ENCODE data around the gene TCF20.

TCF20 gene

GRCh38 chr22:42265321-42265720 lies 5.1 kb downstream of the TCF20 start:
- POLR2A ChIA-PET (ENCODE audit: low non-redundant PET) = no interaction called here
- no peak for DNase-seq (ENCODE audit: low spot score)
- TF ChIP-seq, protein P1, sequence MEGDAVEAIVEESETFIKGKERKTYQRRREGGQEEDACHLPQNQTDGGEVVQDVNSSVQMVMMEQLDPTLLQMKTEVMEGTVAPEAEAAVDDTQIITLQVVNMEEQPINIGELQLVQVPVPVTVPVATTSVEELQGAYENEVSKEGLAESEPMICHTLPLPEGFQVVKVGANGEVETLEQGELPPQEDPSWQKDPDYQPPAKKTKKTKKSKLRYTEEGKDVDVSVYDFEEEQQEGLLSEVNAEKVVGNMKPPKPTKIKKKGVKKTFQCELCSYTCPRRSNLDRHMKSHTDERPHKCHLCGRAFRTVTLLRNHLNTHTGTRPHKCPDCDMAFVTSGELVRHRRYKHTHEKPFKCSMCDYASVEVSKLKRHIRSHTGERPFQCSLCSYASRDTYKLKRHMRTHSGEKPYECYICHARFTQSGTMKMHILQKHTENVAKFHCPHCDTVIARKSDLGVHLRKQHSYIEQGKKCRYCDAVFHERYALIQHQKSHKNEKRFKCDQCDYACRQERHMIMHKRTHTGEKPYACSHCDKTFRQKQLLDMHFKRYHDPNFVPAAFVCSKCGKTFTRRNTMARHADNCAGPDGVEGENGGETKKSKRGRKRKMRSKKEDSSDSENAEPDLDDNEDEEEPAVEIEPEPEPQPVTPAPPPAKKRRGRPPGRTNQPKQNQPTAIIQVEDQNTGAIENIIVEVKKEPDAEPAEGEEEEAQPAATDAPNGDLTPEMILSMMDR (conservative IDR thresholded peaks at IDR 0.05; ENCODE audit: low read depth) = no peak
- CTCF ChIA-PET = no interaction called here
- no peak overlapping the region for H3K27ac ChIP-seq

GRCh38 chr22:42263944-42264343 lies 6.5 kb downstream of the TCF20 start:
- no peak for DNase-seq (ENCODE audit: low spot score)
- H3K27ac ChIP-seq = no peak overlapping the region
- ChIA-PET CTCF (no interaction called here), POLR2A (ENCODE audit: low non-redundant PET) (no interaction called here)
- TF ChIP-seq, protein P1 (conservative IDR thresholded peaks at IDR 0.05; ENCODE audit: low read depth) = no peak

GRCh38 chr22:42262964-42263363 lies 7.5 kb downstream of the TCF20 start:
- ChIA-PET CTCF (no interaction called here), POLR2A (ENCODE audit: low non-redundant PET) (no interaction called here)
- no peak overlapping the region for H3K27ac ChIP-seq
- DNase-seq (ENCODE audit: low spot score) = no peak
- TF ChIP-seq, protein P1 (conservative IDR thresholded peaks at IDR 0.05; ENCODE audit: low read depth) = no peak

GRCh38 chr22:42261296-42261695 lies 9.2 kb downstream of the TCF20 start:
- POLR2A ChIA-PET (ENCODE audit: low non-redundant PET) = no interaction called here

GRCh38 chr22:42258126-42258525 lies 12.3 kb downstream of the TCF20 start:
- ChIA-PET CTCF (no interaction called here), POLR2A (ENCODE audit: low non-redundant PET) (no interaction called here)
- TF ChIP-seq, protein P1 (conservative IDR thresholded peaks at IDR 0.05; ENCODE audit: low read depth) = no peak
- no peak for DNase-seq (ENCODE audit: low spot score)
- H3K27ac ChIP-seq = no peak overlapping the region

More at GRCh38 chr22:42261296-42261695, 9.2 kb downstream of the TCF20 start:
- TF ChIP-seq, protein P1 (conservative IDR thresholded peaks at IDR 0.05; ENCODE audit: low read depth) = no peak
- no peak for DNase-seq (ENCODE audit: low spot score)
- peak overlapping the region; percentile 63 for H3K27ac ChIP-seq
- CTCF ChIA-PET = no interaction called here

DNA sequence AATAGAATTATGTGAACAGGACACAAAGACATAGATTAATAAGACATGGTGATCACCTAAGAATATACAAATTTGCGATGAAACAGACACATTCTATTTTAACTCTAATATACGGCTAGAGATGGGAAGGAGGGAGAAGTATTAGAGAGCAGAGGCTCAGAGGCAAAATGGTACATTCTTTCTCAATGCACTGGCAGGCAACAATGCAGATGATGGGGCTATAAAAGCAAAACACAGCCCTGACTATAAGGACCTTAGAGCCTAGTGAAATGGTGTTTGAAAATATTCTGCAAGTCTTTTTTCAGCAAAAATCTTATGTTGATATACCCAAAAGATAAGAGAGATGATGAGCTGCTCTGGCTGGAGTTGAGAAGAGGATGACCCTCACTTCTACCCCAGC lies 13.1 kb downstream of the TCF20 start:
- H3K27ac ChIP-seq = no peak overlapping the region
- TF ChIP-seq, protein P1 (conservative IDR thresholded peaks at IDR 0.05; ENCODE audit: low read depth) = no peak
- CTCF ChIA-PET = no interaction called here
- no peak for DNase-seq (ENCODE audit: low spot score)
- POLR2A ChIA-PET (ENCODE audit: low non-redundant PET) = no interaction called here

DNA sequence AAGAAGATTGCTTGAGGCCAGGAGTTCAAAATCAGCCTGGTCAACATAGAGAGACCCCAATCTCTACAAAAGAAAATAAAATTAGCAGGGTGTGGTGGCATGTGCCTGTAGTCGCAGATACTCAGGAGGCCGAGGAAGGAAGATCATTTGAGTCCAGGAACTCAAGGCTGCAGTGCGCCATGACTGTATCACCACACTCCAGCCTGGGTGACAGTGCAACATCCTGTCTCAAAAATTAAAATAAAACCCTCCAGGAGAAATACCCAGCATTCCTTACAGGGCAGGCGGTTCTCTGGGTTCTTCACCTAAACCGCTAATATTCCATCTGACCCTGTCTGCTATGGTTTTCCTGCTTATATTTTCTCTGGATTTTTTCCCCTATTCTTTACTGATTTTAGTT lies 13.5 kb downstream of the TCF20 start:
- TF ChIP-seq, protein P1 (conservative IDR thresholded peaks at IDR 0.05; ENCODE audit: low read depth) = no peak
- DNase-seq (ENCODE audit: low spot score) = no peak
- POLR2A ChIA-PET (ENCODE audit: low non-redundant PET) = no interaction called here
- CTCF ChIA-PET = no interaction called here
- no peak overlapping the region; the same call in 1 of the 2 replicates for H3K27ac ChIP-seq

Measured in RWPE1 (cell line).